ENCODE data around the gene DEFB124. TPM values are rescaled to one million over a fixed set of nuclear protein-coding genes. Genes with fewer than 3 reads are reported as not detected.
"Not testable (repeated sequence)": the region's sequence is repeated elsewhere in the genome, so short reads cannot be mapped to it uniquely, and the experiment has no call there.

Gene DEFB124
- total RNA-seq, 2 donors from 2014 or later = not detected

- H3K4me1 Mint-ChIP-seq; H3K27me3 Mint-ChIP-seq; H3K9me3 Mint-ChIP-seq; H3K27ac Mint-ChIP-seq; H3K4me3 Mint-ChIP-seq; H3K36me3 Mint-ChIP-seq (ENCODE audit: low read depth): not testable (repeated sequence)
- ATAC-seq (replicated peaks) = peak; percentile 97
Observed at GRCh38 chr20:31502884-31503673, 28.2 kb upstream of the DEFB124 start.

- Mint-ChIP-seq H3K4me1 (no peaks in the 10 kb centered on the region), H3K4me3 (no peak overlapping the region)
- no peak for ATAC-seq (replicated peaks)
Observed at GRCh38 chr20:31500527-31500926, 25.6 kb upstream of the DEFB124 start.

GRCh38 chr20:31497838-31498540 lies 23.1 kb upstream of the DEFB124 start:
- ATAC-seq (replicated peaks) = no peak
- peaks cover 16% of the 10 kb centered on the region for H3K27me3 Mint-ChIP-seq
- H3K4me3 Mint-ChIP-seq = no peak overlapping the region
- H3K9me3 Mint-ChIP-seq = no peaks in the 10 kb centered on the region
- no peaks in the 10 kb centered on the region for H3K36me3 Mint-ChIP-seq (ENCODE audit: low read depth)
- H3K4me1 Mint-ChIP-seq = no peaks in the 10 kb centered on the region
- no peak overlapping the region for H3K27ac Mint-ChIP-seq

More at GRCh38 chr20:31500527-31500926, 25.6 kb upstream of the DEFB124 start:
- Mint-ChIP-seq H3K36me3 (ENCODE audit: low read depth) (no peaks in the 10 kb centered on the region), H3K9me3 (no peaks in the 10 kb centered on the region), H3K27me3 (peaks cover 10% of the 10 kb centered on the region), H3K27ac (no peak overlapping the region)

GRCh38 chr20:31496761-31497295 lies 21.9 kb upstream of the DEFB124 start:
- H3K27ac Mint-ChIP-seq = no peak overlapping the region
- H3K9me3 Mint-ChIP-seq = no peaks in the 10 kb centered on the region
- no peak for ATAC-seq (replicated peaks)
- no peak overlapping the region for H3K4me3 Mint-ChIP-seq
- peaks cover 16% of the 10 kb centered on the region for H3K27me3 Mint-ChIP-seq
- no peaks in the 10 kb centered on the region for H3K36me3 Mint-ChIP-seq (ENCODE audit: low read depth)
- no peaks in the 10 kb centered on the region for H3K4me1 Mint-ChIP-seq

GRCh38 chr20:31494131-31494530 lies 19.2 kb upstream of the DEFB124 start:
- ATAC-seq (replicated peaks) = no peak
- Mint-ChIP-seq H3K36me3 (ENCODE audit: low read depth) (no peaks in the 10 kb centered on the region), H3K4me3 (no peak overlapping the region), H3K27me3 (peaks cover 16% of the 10 kb centered on the region), H3K4me1 (no peaks in the 10 kb centered on the region), H3K27ac (no peak overlapping the region), H3K9me3 (no peaks in the 10 kb centered on the region)

GRCh38 chr20:31490752-31491151 lies 15.8 kb upstream of the DEFB124 start:
- Mint-ChIP-seq H3K4me1 (no peaks in the 10 kb centered on the region), H3K4me3 (no peak overlapping the region), H3K27me3 (peaks cover 12% of the 10 kb centered on the region), H3K36me3 (ENCODE audit: low read depth) (no peaks in the 10 kb centered on the region), H3K9me3 (no peaks in the 10 kb centered on the region), H3K27ac (no peak overlapping the region)
- no peak for ATAC-seq (replicated peaks)

- no peaks in the 10 kb centered on the region for H3K4me1 Mint-ChIP-seq
- H3K36me3 Mint-ChIP-seq (ENCODE audit: low read depth) = no peaks in the 10 kb centered on the region
- no peak overlapping the region for H3K27ac Mint-ChIP-seq
- no peaks in the 10 kb centered on the region for H3K9me3 Mint-ChIP-seq
- ATAC-seq (replicated peaks) = no peak
- peaks cover 10% of the 10 kb centered on the region for H3K27me3 Mint-ChIP-seq
- no peak overlapping the region for H3K4me3 Mint-ChIP-seq
Observed at GRCh38 chr20:31489152-31489551, 14.2 kb upstream of the DEFB124 start.

GRCh38 chr20:31488115-31488514 lies 13.2 kb upstream of the DEFB124 start:
- no peak overlapping the region for H3K27ac Mint-ChIP-seq
- H3K36me3 Mint-ChIP-seq (ENCODE audit: low read depth) = no peaks in the 10 kb centered on the region
- no peak for ATAC-seq (replicated peaks)
- H3K9me3 Mint-ChIP-seq = no peaks in the 10 kb centered on the region
- H3K4me1 Mint-ChIP-seq = no peaks in the 10 kb centered on the region
- H3K27me3 Mint-ChIP-seq = peaks cover 10% of the 10 kb centered on the region
- H3K4me3 Mint-ChIP-seq = no peak overlapping the region

- no peaks in the 10 kb centered on the region for H3K36me3 Mint-ChIP-seq (ENCODE audit: low read depth)
Observed at GRCh38 chr20:31485450-31486339, 10.8 kb upstream of the DEFB124 start.

GRCh38 chr20:31484001-31484400 lies 9.1 kb upstream of the DEFB124 start:
- Mint-ChIP-seq H3K4me1 (no peaks in the 10 kb centered on the region), H3K27me3 (peaks cover 22% of the 10 kb centered on the region), H3K9me3 (no peaks in the 10 kb centered on the region), H3K4me3 (no peak overlapping the region), H3K36me3 (ENCODE audit: low read depth) (no peaks in the 10 kb centered on the region), H3K27ac (no peak overlapping the region)
- no peak for ATAC-seq (replicated peaks)

More at GRCh38 chr20:31485450-31486339, 10.8 kb upstream of the DEFB124 start:
- Mint-ChIP-seq H3K4me3 (no peak overlapping the region), H3K9me3 (no peaks in the 10 kb centered on the region), H3K27me3 (peaks cover 22% of the 10 kb centered on the region), H3K4me1 (no peaks in the 10 kb centered on the region), H3K27ac (no peak overlapping the region)
- ATAC-seq (replicated peaks) = no peak

- no peaks in the 10 kb centered on the region for H3K36me3 Mint-ChIP-seq (ENCODE audit: low read depth)
- no peak overlapping the region for H3K27ac Mint-ChIP-seq
- H3K9me3 Mint-ChIP-seq = no peaks in the 10 kb centered on the region
- peaks cover 5% of the 10 kb centered on the region for H3K4me1 Mint-ChIP-seq
- H3K27me3 Mint-ChIP-seq = peaks cover 34% of the 10 kb centered on the region
- H3K4me3 Mint-ChIP-seq = no peak overlapping the region
- ATAC-seq (replicated peaks) = no peak
Observed at GRCh38 chr20:31476643-31477215, 1.8 kb upstream of the DEFB124 start.

- peaks cover 5% of the 10 kb centered on the region for H3K4me1 Mint-ChIP-seq
- H3K4me3 Mint-ChIP-seq = no peak overlapping the region
- ATAC-seq (replicated peaks) = no peak
- no peak overlapping the region for H3K27ac Mint-ChIP-seq
- H3K36me3 Mint-ChIP-seq (ENCODE audit: low read depth) = no peaks in the 10 kb centered on the region
- no peaks in the 10 kb centered on the region for H3K9me3 Mint-ChIP-seq
- peaks cover 29% of the 10 kb centered on the region for H3K27me3 Mint-ChIP-seq
Observed at GRCh38 chr20:31476294-31476585, 1.3 kb upstream of the DEFB124 start.

- H3K27ac Mint-ChIP-seq = no peak overlapping the region
- H3K9me3 Mint-ChIP-seq = no peaks in the 10 kb centered on the region
- H3K27me3 Mint-ChIP-seq = peaks cover 27% of the 10 kb centered on the region
- ATAC-seq (replicated peaks) = no peak
- H3K4me1 Mint-ChIP-seq = peaks cover 5% of the 10 kb centered on the region
- no peaks in the 10 kb centered on the region for H3K36me3 Mint-ChIP-seq (ENCODE audit: low read depth)
- H3K4me3 Mint-ChIP-seq = no peak overlapping the region
Observed at GRCh38 chr20:31475472-31476293, 756 bp upstream of the DEFB124 start.
